PC-9 (cell line): ENCODE results near the gene PCDHGC5. TPM values are rescaled to one million over a fixed set of nuclear protein-coding genes. Genes with fewer than 3 reads are reported as not detected.

Experiments used
- BruUV-seq: library from RNA; stranded (reverse); fragments of 400-500 nt; replicated peaks from 2 replicates; lab custom pipeline; 2021; lab: Mats Ljungman, UMichigan
- CTCF ChIA-PET: fragments of 300-600 bp; sonication (Branson Sonifier 250); formaldehyde crosslinking; loops from one replicate; lab custom pipeline; 2022; ENCODE audit warnings: antibody characterized with exemption; lab: Charles Lee
- POLR2A ChIA-PET: fragments of 300-600 bp; sonication (Branson Sonifier 250); formaldehyde crosslinking; loops from one replicate; lab custom pipeline; 2022; ENCODE audit warnings: antibody characterized with exemption; ENCODE audit not compliant: unreplicated experiment; lab: Charles Lee
- DNase-seq, 2 experiments: peaks; one replicate each; pipeline versions ENCODE4 v3.0.0 to v3.0.0-alpha.2; 2015 to 2022; ENCODE audit warnings: mixed read lengths in 1 of 2
- H2AFZ ChIP-seq: fragments of 200-600 bp; sonication (generic); 2 replicates; pipeline ENCODE4 v1.8.1; 2017; ENCODE audit warnings: antibody characterized with exemption
- H3F3A ChIP-seq: fragments of 200-600 bp; sonication (generic); 2 replicates; pipeline ENCODE4 v1.8.1; 2017; ENCODE audit warnings: antibody characterized with exemption, mild to moderate bottlenecking, low read depth; ENCODE audit not compliant: insufficient read depth
- H3K27ac ChIP-seq: fragments of 200-600 bp; sonication (generic); 2 replicates; pipeline ENCODE4 v1.6.1; 2016; ENCODE audit warnings: mixed run types
- H3K27me3 ChIP-seq: fragments of 200-600 bp; sonication (generic); 2 replicates; pipeline ENCODE4 v1.6.1; 2016; ENCODE audit warnings: low read depth, mixed run types; ENCODE audit not compliant: insufficient read depth
- H3K36me3 ChIP-seq: fragments of 200-600 bp; sonication (generic); 2 replicates; pipeline ENCODE4 v1.6.1; 2016; ENCODE audit warnings: low read depth, mixed run types
- H3K4me1 ChIP-seq: fragments of 200-600 bp; sonication (generic); replicated peaks from 2 replicates; pipeline ENCODE4 v1.6.1; 2016; ENCODE audit warnings: mixed run types; ENCODE audit not compliant: insufficient read depth
- H3K4me2 ChIP-seq: fragments of 200-600 bp; sonication (generic); 2 replicates; pipeline ENCODE4 v1.6.1; 2017; ENCODE audit warnings: mixed run types
- H3K4me3 ChIP-seq: fragments of 200-600 bp; sonication (generic); 2 replicates; pipeline ENCODE4 v1.6.1; 2016; ENCODE audit warnings: mixed run types
- H3K79me2 ChIP-seq: fragments of 200-600 bp; sonication (generic); 2 replicates; pipeline ENCODE4 v1.6.1; 2017; ENCODE audit warnings: low read depth, mixed run types
- H3K9me2 ChIP-seq: fragments of 200-600 bp; sonication (generic); 2 replicates; pipeline ENCODE4 v1.8.1; 2017; ENCODE audit warnings: mild to moderate bottlenecking; ENCODE audit not compliant: insufficient read depth
- H3K9me3 ChIP-seq: fragments of 200-600 bp; sonication (generic); 2 replicates; pipeline ENCODE4 v1.8.1; 2016; ENCODE audit warnings: low read depth; ENCODE audit not compliant: insufficient read depth
- H4K20me1 ChIP-seq: fragments of 200-600 bp; sonication (generic); 2 replicates; pipeline ENCODE4 v1.8.1; 2017; ENCODE audit not compliant: insufficient read depth
- EZH2 ChIP-seq: fragments of 200-600 bp; sonication (generic); IDR thresholded peaks from 2 replicates; pipeline ENCODE4 v1.8.0; 2017; ENCODE audit warnings: antibody characterized with exemption, low read depth
- intact Hi-C: fragments of 100-400 bp; cut with micrococcal nuclease; formaldehyde crosslinking; loops from one replicate; pipeline ENCODE4 v1.10.0; 2022; ENCODE audit not compliant: unreplicated experiment
- total RNA-seq: library from RNA; stranded (reverse); gene quantifications from 2 replicates; pipeline ENCODE4 v1.2.3, GENCODE V29; 2021
- TF ChIP-seq, protein P1 (sequence below): fragments of 200-600 bp; sonication (generic); conservative IDR thresholded peaks from 2 replicates; pipeline ENCODE4 v1.6.1; 2017; ENCODE audit warnings: mixed run types, antibody characterized with exemption, mild to moderate bottlenecking, moderate library complexity

PCDHGC5 gene
- total RNA-seq, 1 experiment from 2014 or later: not detected

DNA sequence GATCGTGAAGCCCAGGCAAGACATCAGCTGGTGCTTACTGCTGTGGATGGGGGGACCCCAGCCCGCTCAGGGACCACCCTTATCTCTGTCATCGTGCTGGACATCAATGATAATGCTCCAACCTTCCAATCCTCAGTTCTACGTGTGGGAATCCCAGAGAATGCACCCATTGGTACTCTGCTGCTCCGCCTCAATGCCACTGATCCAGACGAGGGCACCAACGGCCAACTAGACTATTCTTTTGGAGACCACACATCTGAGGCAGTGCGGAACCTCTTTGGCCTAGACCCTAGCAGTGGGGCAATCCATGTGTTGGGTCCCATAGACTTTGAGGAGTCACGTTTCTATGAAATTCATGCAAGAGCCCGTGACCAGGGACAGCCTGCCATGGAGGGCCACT lies 960 bp downstream of the PCDHGC5 start:
- H3K9me3 ChIP-seq: no peaks in the 10 kb centered on the region
- no TSS peak for BruUV-seq
- no peaks in the 10 kb centered on the region for H3K36me3 ChIP-seq
- TF ChIP-seq, protein P1, sequence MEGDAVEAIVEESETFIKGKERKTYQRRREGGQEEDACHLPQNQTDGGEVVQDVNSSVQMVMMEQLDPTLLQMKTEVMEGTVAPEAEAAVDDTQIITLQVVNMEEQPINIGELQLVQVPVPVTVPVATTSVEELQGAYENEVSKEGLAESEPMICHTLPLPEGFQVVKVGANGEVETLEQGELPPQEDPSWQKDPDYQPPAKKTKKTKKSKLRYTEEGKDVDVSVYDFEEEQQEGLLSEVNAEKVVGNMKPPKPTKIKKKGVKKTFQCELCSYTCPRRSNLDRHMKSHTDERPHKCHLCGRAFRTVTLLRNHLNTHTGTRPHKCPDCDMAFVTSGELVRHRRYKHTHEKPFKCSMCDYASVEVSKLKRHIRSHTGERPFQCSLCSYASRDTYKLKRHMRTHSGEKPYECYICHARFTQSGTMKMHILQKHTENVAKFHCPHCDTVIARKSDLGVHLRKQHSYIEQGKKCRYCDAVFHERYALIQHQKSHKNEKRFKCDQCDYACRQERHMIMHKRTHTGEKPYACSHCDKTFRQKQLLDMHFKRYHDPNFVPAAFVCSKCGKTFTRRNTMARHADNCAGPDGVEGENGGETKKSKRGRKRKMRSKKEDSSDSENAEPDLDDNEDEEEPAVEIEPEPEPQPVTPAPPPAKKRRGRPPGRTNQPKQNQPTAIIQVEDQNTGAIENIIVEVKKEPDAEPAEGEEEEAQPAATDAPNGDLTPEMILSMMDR: no peak
- no peak for TF ChIP-seq EZH2
- CTCF ChIA-PET: no interaction called here
- H3K27ac ChIP-seq: no peak overlapping the region
- no peak overlapping the region for H3K4me2 ChIP-seq
- peaks cover 32% of the 10 kb centered on the region for H3K27me3 ChIP-seq
- no peaks in the 10 kb centered on the region for H3K79me2 ChIP-seq
- no peak overlapping the region for H2AFZ ChIP-seq
- H4K20me1 ChIP-seq: no peaks in the 10 kb centered on the region
- no peak for DNase-seq
- H3F3A ChIP-seq: no peaks in the 10 kb centered on the region
- POLR2A ChIA-PET: no interaction called here
- intact Hi-C loops: no loop called here
- no peaks in the 10 kb centered on the region for H3K9me2 ChIP-seq
- H3K4me3 ChIP-seq: no peak overlapping the region
- H3K4me1 ChIP-seq: no peaks in the 10 kb centered on the region

DNA sequence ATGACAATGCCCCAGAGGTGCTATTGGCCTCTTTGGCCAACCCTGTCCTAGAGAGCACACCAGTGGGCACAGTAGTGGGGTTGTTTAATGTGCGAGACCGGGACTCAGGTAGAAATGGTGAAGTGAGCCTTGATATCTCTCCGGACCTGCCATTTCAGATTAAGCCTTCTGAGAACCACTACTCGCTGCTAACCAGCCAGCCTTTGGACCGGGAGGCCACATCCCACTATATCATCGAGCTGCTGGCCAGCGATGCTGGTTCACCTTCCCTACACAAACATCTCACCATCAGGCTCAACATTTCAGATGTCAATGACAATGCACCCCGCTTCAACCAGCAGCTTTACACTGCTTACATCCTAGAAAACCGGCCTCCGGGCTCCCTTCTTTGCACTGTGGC lies 1.4 kb downstream of the PCDHGC5 start:
- ChIA-PET CTCF (no interaction called here), POLR2A (no interaction called here)
- Histone ChIP-seq H3K9me2 (no peaks in the 10 kb centered on the region), H3K27me3 (peaks cover 35% of the 10 kb centered on the region), H3K4me2 (no peak overlapping the region), H3K9me3 (no peaks in the 10 kb centered on the region), H3K4me1 (no peaks in the 10 kb centered on the region), H3K27ac (no peak overlapping the region), H2AFZ (no peak overlapping the region), H3K4me3 (no peak overlapping the region), H4K20me1 (no peaks in the 10 kb centered on the region), H3K36me3 (no peaks in the 10 kb centered on the region), H3F3A (no peaks in the 10 kb centered on the region), H3K79me2 (no peaks in the 10 kb centered on the region)
- DNase-seq: no peak
- TF ChIP-seq, protein P1: no peak
- no peak for TF ChIP-seq EZH2
- BruUV-seq: no TSS peak
- intact Hi-C loops: no loop called here

DNA sequence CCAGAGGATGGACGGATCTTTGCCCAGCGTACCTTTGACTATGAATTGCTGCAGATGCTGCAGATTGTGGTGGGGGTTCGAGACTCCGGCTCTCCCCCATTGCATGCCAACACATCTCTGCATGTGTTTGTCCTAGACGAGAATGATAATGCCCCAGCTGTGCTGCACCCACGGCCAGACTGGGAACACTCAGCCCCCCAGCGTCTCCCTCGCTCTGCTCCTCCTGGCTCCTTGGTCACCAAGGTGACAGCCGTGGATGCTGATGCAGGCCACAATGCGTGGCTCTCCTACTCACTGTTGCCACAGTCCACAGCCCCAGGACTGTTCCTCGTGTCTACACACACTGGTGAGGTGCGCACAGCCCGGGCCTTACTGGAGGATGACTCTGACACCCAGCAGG lies 1.9 kb downstream of the PCDHGC5 start:
- POLR2A ChIA-PET: no interaction called here
- no peaks in the 10 kb centered on the region for H3K79me2 ChIP-seq
- H3K9me3 ChIP-seq: no peaks in the 10 kb centered on the region
- H3K4me3 ChIP-seq: no peak overlapping the region
- TF ChIP-seq EZH2: no peak
- TF ChIP-seq, protein P1: no peak
- no peaks in the 10 kb centered on the region for H3K4me1 ChIP-seq
- no peaks in the 10 kb centered on the region for H3K9me2 ChIP-seq
- no peak for DNase-seq
- CTCF ChIA-PET: no interaction called here
- H3F3A ChIP-seq: no peaks in the 10 kb centered on the region
- intact Hi-C loops: no loop called here
- no peak overlapping the region for H3K4me2 ChIP-seq
- BruUV-seq: no TSS peak
- peaks cover 37% of the 10 kb centered on the region for H3K27me3 ChIP-seq
- no peak overlapping the region for H3K27ac ChIP-seq
- H2AFZ ChIP-seq: no peak overlapping the region
- no peaks in the 10 kb centered on the region for H4K20me1 ChIP-seq
- H3K36me3 ChIP-seq: no peaks in the 10 kb centered on the region
